HEK293 (cell line): ENCODE results near the gene FES.

Source experiments
- BCL11A ChIP-seq: fragments of 450-650 bp; formaldehyde crosslinking; IDR thresholded peaks from 2 replicates; pipeline ENCODE4 v1.5.1; 2016; ENCODE audit warnings: low read depth, missing biosample characterization, missing genetic modification characterization
- CTCF ChIP-seq: fragments of 450-650 bp; formaldehyde crosslinking; IDR thresholded peaks from 2 replicates; pipeline ENCODE4 v1.5.1; 2016; ENCODE audit warnings: missing biosample characterization, missing genetic modification characterization
- GFI1B ChIP-seq: fragments of 450-650 bp; formaldehyde crosslinking; IDR thresholded peaks from 2 replicates; pipeline ENCODE4 v1.5.1; 2016; ENCODE audit warnings: missing biosample characterization, missing genetic modification characterization
- HOXD13 ChIP-seq: sonication (generic); formaldehyde crosslinking; IDR thresholded peaks from 2 replicates; pipeline ENCODE4 v1.8.0; 2022; ENCODE audit warnings: missing genetic modification reagents, borderline replicate concordance
- MZF1 ChIP-seq: fragments of 450-650 bp; formaldehyde crosslinking; IDR thresholded peaks from 2 replicates; pipeline ENCODE4 v1.5.1; 2017; ENCODE audit warnings: missing biosample characterization, missing genetic modification characterization, borderline replicate concordance
- PRDM1 ChIP-seq: fragments of 450-650 bp; formaldehyde crosslinking; IDR thresholded peaks from 2 replicates; pipeline ENCODE4; 2016; ENCODE audit warnings: missing biosample characterization, missing genetic modification characterization
- REPIN1 ChIP-seq: fragments of 450-650 bp; formaldehyde crosslinking; IDR thresholded peaks from 2 replicates; pipeline ENCODE4 v1.5.1; 2017; ENCODE audit warnings: missing biosample characterization, missing genetic modification characterization, low read depth
- YY2 ChIP-seq: fragments of 450-650 bp; formaldehyde crosslinking; IDR thresholded peaks from 2 replicates; pipeline ENCODE4 v1.5.1; 2016; ENCODE audit warnings: missing biosample characterization, missing genetic modification characterization
- ZBTB11 ChIP-seq: fragments of 450-650 bp; formaldehyde crosslinking; conservative IDR thresholded peaks from 2 replicates; pipeline ENCODE4 v1.5.1; 2016; ENCODE audit warnings: low read depth, missing biosample characterization, missing genetic modification characterization
- ZFP3 ChIP-seq: fragments of 450-650 bp; formaldehyde crosslinking; IDR thresholded peaks from 2 replicates; pipeline ENCODE4 v1.5.1; 2016; ENCODE audit warnings: low read depth, missing biosample characterization, missing genetic modification characterization
- ZNF114 ChIP-seq: fragments of 450-650 bp; formaldehyde crosslinking; IDR thresholded peaks from 2 replicates; pipeline ENCODE4 v1.5.0; 2017; ENCODE audit warnings: missing biosample characterization, missing genetic modification characterization
- ZNF133 ChIP-seq: fragments of 450-650 bp; formaldehyde crosslinking; IDR thresholded peaks from 2 replicates; pipeline ENCODE4 v1.5.1; 2016; ENCODE audit warnings: missing biosample characterization, missing genetic modification characterization
- ZNF138 ChIP-seq: fragments of 450-650 bp; formaldehyde crosslinking; IDR thresholded peaks from 2 replicates; pipeline ENCODE4 v1.5.1; 2016; ENCODE audit warnings: missing biosample characterization, missing genetic modification characterization, borderline replicate concordance
- ZNF146 ChIP-seq: fragments of 450-650 bp; formaldehyde crosslinking; IDR thresholded peaks from 2 replicates; pipeline ENCODE4 v1.5.1; 2016; ENCODE audit warnings: missing biosample characterization, missing genetic modification characterization
- ZNF2 ChIP-seq: fragments of 450-650 bp; formaldehyde crosslinking; IDR thresholded peaks from 2 replicates; pipeline ENCODE4 v1.5.1; 2016; ENCODE audit warnings: missing biosample characterization, missing genetic modification characterization
- ZNF248 ChIP-seq: fragments of 450-650 bp; formaldehyde crosslinking; IDR thresholded peaks from 2 replicates; pipeline ENCODE4 v1.5.1; 2017; ENCODE audit warnings: missing biosample characterization, missing genetic modification characterization
- ZNF394 ChIP-seq: fragments of 450-650 bp; formaldehyde crosslinking; IDR thresholded peaks from 2 replicates; pipeline ENCODE4 v1.5.1; 2016; ENCODE audit warnings: missing biosample characterization, missing genetic modification characterization, mild to moderate bottlenecking, moderate library complexity, borderline replicate concordance
- ZNF548 ChIP-seq: fragments of 450-650 bp; formaldehyde crosslinking; IDR thresholded peaks from 2 replicates; pipeline ENCODE4 v1.5.1; 2016; ENCODE audit warnings: missing biosample characterization, missing genetic modification characterization
- ZNF555 ChIP-seq: fragments of 450-650 bp; formaldehyde crosslinking; conservative IDR thresholded peaks from 2 replicates; pipeline ENCODE4 v1.5.1; 2017; ENCODE audit warnings: missing biosample characterization, mild to moderate bottlenecking, missing genetic modification characterization, inconsistent platforms
- ZNF571 ChIP-seq: fragments of 450-650 bp; formaldehyde crosslinking; IDR thresholded peaks from 2 replicates; pipeline ENCODE4 v1.5.0; 2017; ENCODE audit warnings: missing biosample characterization, missing genetic modification characterization
- ZNF629 ChIP-seq: fragments of 450-650 bp; formaldehyde crosslinking; IDR thresholded peaks from 2 replicates; pipeline ENCODE4 v1.5.1; 2017; ENCODE audit warnings: missing biosample characterization, missing genetic modification characterization
- ZSCAN23 ChIP-seq: fragments of 450-650 bp; formaldehyde crosslinking; IDR thresholded peaks from 2 replicates; pipeline ENCODE4 v1.5.1; 2016; ENCODE audit warnings: missing biosample characterization, missing genetic modification characterization
- ZSCAN30 ChIP-seq: fragments of 450-650 bp; IDR thresholded peaks from 2 replicates; pipeline ENCODE4 v1.5.1; 2018; ENCODE audit warnings: missing biosample characterization, mild to moderate bottlenecking, missing genetic modification characterization, moderate library complexity
- TF ChIP-seq, protein P1 (sequence below): fragments of 450-650 bp; formaldehyde crosslinking; IDR thresholded peaks from 2 replicates; pipeline ENCODE4 v1.5.1; 2016; ENCODE audit warnings: missing biosample characterization, missing genetic modification characterization
- TF ChIP-seq, protein P2 (sequence below): fragments of 450-650 bp; formaldehyde crosslinking; IDR thresholded peaks from 2 replicates; pipeline ENCODE4 v1.5.1; 2016; ENCODE audit warnings: missing biosample characterization, missing genetic modification characterization
- TF ChIP-seq, protein P3 (sequence below): fragments of 450-650 bp; formaldehyde crosslinking; IDR thresholded peaks from 2 replicates; pipeline ENCODE4 v1.5.1; 2016; ENCODE audit warnings: missing biosample characterization, missing genetic modification characterization, borderline replicate concordance
- TF ChIP-seq, protein P4 (sequence below): fragments of 450-650 bp; formaldehyde crosslinking; IDR thresholded peaks from 2 replicates; pipeline ENCODE4 v1.5.1; 2016; ENCODE audit warnings: missing biosample characterization, missing genetic modification characterization

The FES gene

GRCh38 chr15:90931828-90932659 lies 47.7 kb downstream of the FES start, which contains the start of gene HDDC3 (continued):
- TF ChIP-seq ZBTB11 (peak; percentile 77), ZNF248 (tag by site-specific recombination) (no peak), ZNF138 (no peak), YY2 (tag by site-specific recombination) (no peak; the same call in 1 of the 2 replicates), ZFP3 (tag by site-specific recombination) (no peak), ZNF146 (no peak; the same call in 1 of the 2 replicates), ZSCAN30 (peak; percentile 97), ZNF548 (no peak), ZNF394 (tag by site-specific recombination) (peak; percentile 59; the same call in 1 of the 2 replicates), MZF1 (tag by site-specific recombination) (no peak), ZSCAN23 (no peak), CTCF (peak; percentile 96), ZNF555 (no peak), BCL11A (tag by site-specific recombination) (no peak), ZNF133 (no peak), ZNF2 (tag by site-specific recombination) (peak; percentile 81), PRDM1 (tag by site-specific recombination) (no peak), HOXD13 (CRISPR knock-in tag) (no peak), ZNF114 (tag by site-specific recombination) (no peak), ZNF571 (tag by site-specific recombination) (no peak), REPIN1 (0 out of 2 replicates have a peak, but pooled peaks have one; percentile 66), ZNF629 (peak; percentile 49), GFI1B (tag by site-specific recombination) (no peak)
- TF ChIP-seq, protein P1, sequence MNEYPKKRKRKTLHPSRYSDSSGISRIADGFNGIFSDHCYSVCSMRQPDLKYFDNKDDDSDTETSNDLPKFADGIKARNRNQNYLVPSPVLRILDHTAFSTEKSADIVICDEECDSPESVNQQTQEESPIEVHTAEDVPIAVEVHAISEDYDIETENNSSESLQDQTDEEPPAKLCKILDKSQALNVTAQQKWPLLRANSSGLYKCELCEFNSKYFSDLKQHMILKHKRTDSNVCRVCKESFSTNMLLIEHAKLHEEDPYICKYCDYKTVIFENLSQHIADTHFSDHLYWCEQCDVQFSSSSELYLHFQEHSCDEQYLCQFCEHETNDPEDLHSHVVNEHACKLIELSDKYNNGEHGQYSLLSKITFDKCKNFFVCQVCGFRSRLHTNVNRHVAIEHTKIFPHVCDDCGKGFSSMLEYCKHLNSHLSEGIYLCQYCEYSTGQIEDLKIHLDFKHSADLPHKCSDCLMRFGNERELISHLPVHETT (tag by site-specific recombination) = no peak
- TF ChIP-seq, protein P2, sequence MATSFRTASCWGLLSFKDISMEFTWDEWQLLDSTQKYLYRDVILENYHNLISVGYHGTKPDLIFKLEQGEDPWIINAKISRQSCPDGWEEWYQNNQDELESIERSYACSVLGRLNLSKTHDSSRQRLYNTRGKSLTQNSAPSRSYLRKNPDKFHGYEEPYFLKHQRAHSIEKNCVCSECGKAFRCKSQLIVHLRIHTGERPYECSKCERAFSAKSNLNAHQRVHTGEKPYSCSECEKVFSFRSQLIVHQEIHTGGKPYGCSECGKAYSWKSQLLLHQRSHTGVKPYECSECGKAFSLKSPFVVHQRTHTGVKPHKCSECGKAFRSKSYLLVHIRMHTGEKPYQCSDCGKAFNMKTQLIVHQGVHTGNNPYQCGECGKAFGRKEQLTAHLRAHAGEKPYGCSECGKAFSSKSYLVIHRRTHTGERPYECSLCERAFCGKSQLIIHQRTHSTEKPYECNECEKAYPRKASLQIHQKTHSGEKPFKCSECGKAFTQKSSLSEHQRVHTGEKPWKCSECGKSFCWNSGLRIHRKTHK (tag by site-specific recombination) = no peak
- TF ChIP-seq, protein P3, sequence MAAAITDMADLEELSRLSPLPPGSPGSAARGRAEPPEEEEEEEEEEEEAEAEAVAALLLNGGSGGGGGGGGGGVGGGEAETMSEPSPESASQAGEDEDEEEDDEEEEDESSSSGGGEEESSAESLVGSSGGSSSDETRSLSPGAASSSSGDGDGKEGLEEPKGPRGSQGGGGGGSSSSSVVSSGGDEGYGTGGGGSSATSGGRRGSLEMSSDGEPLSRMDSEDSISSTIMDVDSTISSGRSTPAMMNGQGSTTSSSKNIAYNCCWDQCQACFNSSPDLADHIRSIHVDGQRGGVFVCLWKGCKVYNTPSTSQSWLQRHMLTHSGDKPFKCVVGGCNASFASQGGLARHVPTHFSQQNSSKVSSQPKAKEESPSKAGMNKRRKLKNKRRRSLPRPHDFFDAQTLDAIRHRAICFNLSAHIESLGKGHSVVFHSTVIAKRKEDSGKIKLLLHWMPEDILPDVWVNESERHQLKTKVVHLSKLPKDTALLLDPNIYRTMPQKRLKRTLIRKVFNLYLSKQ (tag by site-specific recombination) = no peak
- TF ChIP-seq, protein P4, sequence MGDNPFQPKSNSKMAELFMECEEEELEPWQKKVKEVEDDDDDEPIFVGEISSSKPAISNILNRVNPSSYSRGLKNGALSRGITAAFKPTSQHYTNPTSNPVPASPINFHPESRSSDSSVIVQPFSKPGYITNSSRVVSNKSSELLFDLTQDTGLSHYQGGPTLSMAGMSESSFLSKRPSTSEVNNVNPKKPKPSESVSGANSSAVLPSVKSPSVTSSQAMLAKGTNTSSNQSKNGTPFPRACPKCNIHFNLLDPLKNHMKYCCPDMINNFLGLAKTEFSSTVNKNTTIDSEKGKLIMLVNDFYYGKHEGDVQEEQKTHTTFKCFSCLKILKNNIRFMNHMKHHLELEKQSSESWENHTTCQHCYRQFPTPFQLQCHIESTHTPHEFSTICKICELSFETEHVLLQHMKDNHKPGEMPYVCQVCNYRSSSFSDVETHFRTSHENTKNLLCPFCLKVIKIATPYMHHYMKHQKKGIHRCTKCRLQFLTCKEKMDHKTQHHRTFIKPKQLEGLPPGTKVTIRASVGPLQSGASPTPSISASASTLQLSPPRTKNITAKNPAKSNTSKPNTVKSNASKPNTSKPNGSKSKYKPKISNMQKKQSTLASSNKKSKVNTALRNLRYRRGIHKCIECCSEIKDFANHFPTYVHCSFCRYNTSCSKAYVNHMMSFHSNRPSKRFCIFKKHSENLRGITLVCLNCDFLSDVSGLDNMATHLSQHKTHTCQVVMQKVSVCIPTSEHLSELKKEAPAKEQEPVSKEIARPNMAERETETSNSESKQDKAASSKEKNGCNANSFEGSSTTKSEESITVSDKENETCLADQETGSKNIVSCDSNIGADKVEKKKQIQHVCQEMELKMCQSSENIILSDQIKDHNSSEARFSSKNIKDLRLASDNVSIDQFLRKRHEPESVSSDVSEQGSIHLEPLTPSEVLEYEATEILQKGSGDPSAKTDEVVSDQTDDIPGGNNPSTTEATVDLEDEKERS (tag by site-specific recombination) = no peak
